ENCODE measurements around the gene UBR1.

UBR1 gene

GRCh38 chr15:43127752-43128151 lies 21.9 kb upstream of the UBR1 start:
- ChIA-PET CTCF (no interaction called here), POLR2A (ENCODE audit: low non-redundant PET) (no interaction called here)
- TF ChIP-seq, protein P1, sequence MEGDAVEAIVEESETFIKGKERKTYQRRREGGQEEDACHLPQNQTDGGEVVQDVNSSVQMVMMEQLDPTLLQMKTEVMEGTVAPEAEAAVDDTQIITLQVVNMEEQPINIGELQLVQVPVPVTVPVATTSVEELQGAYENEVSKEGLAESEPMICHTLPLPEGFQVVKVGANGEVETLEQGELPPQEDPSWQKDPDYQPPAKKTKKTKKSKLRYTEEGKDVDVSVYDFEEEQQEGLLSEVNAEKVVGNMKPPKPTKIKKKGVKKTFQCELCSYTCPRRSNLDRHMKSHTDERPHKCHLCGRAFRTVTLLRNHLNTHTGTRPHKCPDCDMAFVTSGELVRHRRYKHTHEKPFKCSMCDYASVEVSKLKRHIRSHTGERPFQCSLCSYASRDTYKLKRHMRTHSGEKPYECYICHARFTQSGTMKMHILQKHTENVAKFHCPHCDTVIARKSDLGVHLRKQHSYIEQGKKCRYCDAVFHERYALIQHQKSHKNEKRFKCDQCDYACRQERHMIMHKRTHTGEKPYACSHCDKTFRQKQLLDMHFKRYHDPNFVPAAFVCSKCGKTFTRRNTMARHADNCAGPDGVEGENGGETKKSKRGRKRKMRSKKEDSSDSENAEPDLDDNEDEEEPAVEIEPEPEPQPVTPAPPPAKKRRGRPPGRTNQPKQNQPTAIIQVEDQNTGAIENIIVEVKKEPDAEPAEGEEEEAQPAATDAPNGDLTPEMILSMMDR (conservative IDR thresholded peaks at IDR 0.05; ENCODE audit: low read depth): no peak
- DNase-seq (ENCODE audit: low spot score): no peak
- H3K27ac ChIP-seq: no peak overlapping the region

DNA sequence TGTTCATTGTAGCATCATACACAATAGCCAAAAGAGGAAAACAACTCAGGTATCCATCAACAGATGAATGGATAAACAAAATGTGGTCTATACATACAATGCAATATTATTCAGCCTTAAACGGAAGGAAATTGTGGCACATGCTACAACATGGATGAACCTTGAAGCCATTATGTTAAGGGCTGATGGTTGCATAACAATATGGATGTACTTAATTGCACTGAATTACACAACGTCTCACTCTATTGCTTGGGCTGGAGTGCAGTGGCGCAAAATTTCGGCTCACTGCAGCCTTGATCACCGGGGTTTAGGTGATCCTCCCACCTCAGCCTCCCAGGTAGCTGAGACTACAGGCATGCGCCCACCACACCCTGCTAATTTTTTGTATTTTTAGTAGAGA lies 20.5 kb upstream of the UBR1 start:
- ChIA-PET CTCF (no interaction called here), POLR2A (ENCODE audit: low non-redundant PET) (no interaction called here)
- DNase-seq (ENCODE audit: low spot score): no peak

DNA sequence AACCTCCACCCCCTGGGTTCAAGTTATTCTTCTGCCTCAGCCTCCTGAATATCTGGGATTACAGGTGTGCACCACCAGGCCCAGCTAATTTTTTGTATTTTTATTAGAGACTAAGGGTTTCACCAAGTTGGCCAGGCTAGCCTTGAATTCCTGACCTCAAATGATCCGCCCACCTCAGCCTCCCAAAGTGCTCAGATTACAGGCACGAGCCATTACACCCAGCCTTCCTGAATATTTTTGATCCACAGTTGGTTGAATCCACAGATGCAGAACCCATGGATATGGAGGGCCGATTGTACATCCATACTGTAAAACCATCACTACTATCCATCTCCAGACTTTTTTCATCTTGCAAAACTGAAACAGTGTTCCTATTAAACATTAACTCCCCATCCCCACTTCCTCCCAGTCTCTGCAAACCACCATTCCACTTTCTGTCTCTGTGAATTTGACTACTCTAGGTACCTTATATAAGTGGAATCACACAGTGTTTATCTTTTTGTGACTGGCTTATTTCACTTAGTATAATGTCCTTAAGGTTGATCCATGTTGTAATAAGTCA lies 19.3 kb upstream of the UBR1 start:
- TF ChIP-seq, protein P1 (conservative IDR thresholded peaks at IDR 0.05; ENCODE audit: low read depth): no peak
- ChIA-PET CTCF (interaction anchor here (0.6 kb wide), 1 partner anchor 10 kb away, joined by 3 read pairs; no protein-coding TSS in a partner anchor), POLR2A (ENCODE audit: low non-redundant PET) (no interaction called here)
- DNase-seq (ENCODE audit: low spot score): no peak
- H3K27ac ChIP-seq: no peak overlapping the region

More for the DNA sequence above, 20.5 kb upstream of the UBR1 start:
- no peak overlapping the region for H3K27ac ChIP-seq
- TF ChIP-seq, protein P1 (conservative IDR thresholded peaks at IDR 0.05; ENCODE audit: low read depth): no peak

- no peak for DNase-seq (ENCODE audit: low spot score)
- ChIA-PET POLR2A (ENCODE audit: low non-redundant PET) (interaction anchor here (0.8 kb wide), 1 partner anchor 34 kb away, joined by 7 read pairs; no protein-coding TSS in a partner anchor), CTCF (interaction anchor here (0.6 kb wide), 1 partner anchor 290 kb away, joined by 3 read pairs; no protein-coding TSS in a partner anchor)
- TF ChIP-seq, protein P1 (conservative IDR thresholded peaks at IDR 0.05; ENCODE audit: low read depth): no peak
- no peak overlapping the region for H3K27ac ChIP-seq
Measured at GRCh38 chr15:43121863-43122262, 16.0 kb upstream of the UBR1 start.

- POLR2A ChIA-PET (ENCODE audit: low non-redundant PET): no interaction called here
- TF ChIP-seq, protein P1 (conservative IDR thresholded peaks at IDR 0.05; ENCODE audit: low read depth): no peak
- CTCF ChIA-PET: no interaction called here
- no peak overlapping the region for H3K27ac ChIP-seq
- no peak for DNase-seq (ENCODE audit: low spot score)
Measured at GRCh38 chr15:43118829-43119228, 13.0 kb upstream of the UBR1 start.

- CTCF ChIA-PET: no interaction called here
- TF ChIP-seq, protein P1 (conservative IDR thresholded peaks at IDR 0.05; ENCODE audit: low read depth): no peak
- DNase-seq (ENCODE audit: low spot score): no peak
- no peak overlapping the region for H3K27ac ChIP-seq
- POLR2A ChIA-PET (ENCODE audit: low non-redundant PET): no interaction called here
Measured at GRCh38 chr15:43118286-43118685, 12.4 kb upstream of the UBR1 start.

Data from RWPE1 (cell line).